Fibroblast of upper back skin (primary cell): ENCODE results near the gene KLHL29.
A peak's percentile ranks its signal among the peaks of the same experiment; 100 is the strongest.

Experiments used
- DNase-seq: peaks from one replicate; pipeline ENCODE4 v3.0.0-alpha.2; 2013

The KLHL29 gene

GRCh38 chr2:23689131-23689700 lies 304.2 kb downstream of the KLHL29 start:
- no peak for DNase-seq

- DNase-seq: no peak
Measured at GRCh38 chr2:23689891-23690290, 304.9 kb downstream of the KLHL29 start.

- DNase-seq: no peak
Measured at GRCh38 chr2:23690421-23691105, 305.6 kb downstream of the KLHL29 start.

- DNase-seq: no peak
Measured at GRCh38 chr2:23691106-23691470, 306.1 kb downstream of the KLHL29 start.

- DNase-seq: no peak
Measured at GRCh38 chr2:23691565-23691964, 306.6 kb downstream of the KLHL29 start.

GRCh38 chr2:23692263-23692662 lies 307.3 kb downstream of the KLHL29 start:
- DNase-seq: no peak

- no peak for DNase-seq
Measured at GRCh38 chr2:23692851-23693605, 308.0 kb downstream of the KLHL29 start.

GRCh38 chr2:23693606-23693951 lies 308.6 kb downstream of the KLHL29 start:
- DNase-seq: no peak

GRCh38 chr2:23694058-23695045 lies 309.4 kb downstream of the KLHL29 start:
- DNase-seq: no peak

GRCh38 chr2:23695214-23695889 lies 310.4 kb downstream of the KLHL29 start:
- no peak for DNase-seq

GRCh38 chr2:23695890-23696751 lies 311.1 kb downstream of the KLHL29 start:
- DNase-seq: no peak

GRCh38 chr2:23696752-23697045 lies 311.7 kb downstream of the KLHL29 start:
- DNase-seq: no peak

- DNase-seq: no peak
Measured at GRCh38 chr2:23697256-23698075, 312.5 kb downstream of the KLHL29 start.

- no peak for DNase-seq
Measured at GRCh38 chr2:23698116-23698693, 313.2 kb downstream of the KLHL29 start.

- DNase-seq: peak; percentile 34
Measured at GRCh38 chr2:23698721-23699579, 314.0 kb downstream of the KLHL29 start.

- no peak for DNase-seq
Measured at GRCh38 chr2:23699580-23699925, 314.6 kb downstream of the KLHL29 start.

GRCh38 chr2:23700627-23701026 lies 315.6 kb downstream of the KLHL29 start:
- DNase-seq: no peak

GRCh38 chr2:23703037-23703582 lies 318.1 kb downstream of the KLHL29 start:
- no peak for DNase-seq
